Subcutaneous adipose tissue (tissue), 4 donors: Measurements from ENCODE around the gene SUSD4. TPM values are rescaled to one million over a fixed set of nuclear protein-coding genes. Genes with fewer than 3 reads are reported as not detected.

Source experiments
- total RNA-seq, 4 donors: library from RNA; depleted of rRNA; stranded (reverse); fragments of >200 nt; gene quantifications; one replicate each; pipeline ENCODE4 v1.1.0, GENCODE V29; 2016
- TF ChIP-seq, protein P1 (sequence below): fragments of 450-650 bp; IDR thresholded peaks from one replicate; pipeline ENCODE4 v1.5.1; 2016; ENCODE audit warnings: low read depth, mild to moderate bottlenecking, control low read depth, antibody characterized with exemption, moderate library complexity

The SUSD4 gene
- total RNA-seq, 4 donors from 2014 or later: 0.33 TPM; not detected in 3

- TF ChIP-seq, protein P1, sequence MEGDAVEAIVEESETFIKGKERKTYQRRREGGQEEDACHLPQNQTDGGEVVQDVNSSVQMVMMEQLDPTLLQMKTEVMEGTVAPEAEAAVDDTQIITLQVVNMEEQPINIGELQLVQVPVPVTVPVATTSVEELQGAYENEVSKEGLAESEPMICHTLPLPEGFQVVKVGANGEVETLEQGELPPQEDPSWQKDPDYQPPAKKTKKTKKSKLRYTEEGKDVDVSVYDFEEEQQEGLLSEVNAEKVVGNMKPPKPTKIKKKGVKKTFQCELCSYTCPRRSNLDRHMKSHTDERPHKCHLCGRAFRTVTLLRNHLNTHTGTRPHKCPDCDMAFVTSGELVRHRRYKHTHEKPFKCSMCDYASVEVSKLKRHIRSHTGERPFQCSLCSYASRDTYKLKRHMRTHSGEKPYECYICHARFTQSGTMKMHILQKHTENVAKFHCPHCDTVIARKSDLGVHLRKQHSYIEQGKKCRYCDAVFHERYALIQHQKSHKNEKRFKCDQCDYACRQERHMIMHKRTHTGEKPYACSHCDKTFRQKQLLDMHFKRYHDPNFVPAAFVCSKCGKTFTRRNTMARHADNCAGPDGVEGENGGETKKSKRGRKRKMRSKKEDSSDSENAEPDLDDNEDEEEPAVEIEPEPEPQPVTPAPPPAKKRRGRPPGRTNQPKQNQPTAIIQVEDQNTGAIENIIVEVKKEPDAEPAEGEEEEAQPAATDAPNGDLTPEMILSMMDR: no peak
Observed at GRCh38 chr1:223307544-223307943, 56.4 kb downstream of the SUSD4 start.

DNA sequence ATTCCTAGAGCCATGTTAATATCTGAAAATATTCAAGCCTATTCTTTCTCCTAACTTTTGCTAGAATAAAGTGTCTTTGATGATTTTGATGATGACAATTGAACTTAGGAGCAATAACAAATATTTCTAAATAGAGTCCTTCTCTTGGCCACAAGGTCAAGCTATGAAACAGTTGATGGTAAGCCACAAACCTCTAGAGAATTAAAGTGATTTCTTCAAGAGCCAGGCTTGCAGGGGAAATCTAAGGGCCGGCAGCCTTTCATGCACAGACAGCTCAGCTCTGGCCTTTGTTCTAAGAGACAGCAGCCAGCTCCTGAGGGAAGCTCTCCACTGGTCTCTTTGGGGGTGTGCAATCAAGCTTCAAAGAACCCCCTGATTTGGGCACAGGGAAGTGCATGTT is 59.0 kb downstream of the SUSD4 start:
- TF ChIP-seq, protein P1: no peak

DNA sequence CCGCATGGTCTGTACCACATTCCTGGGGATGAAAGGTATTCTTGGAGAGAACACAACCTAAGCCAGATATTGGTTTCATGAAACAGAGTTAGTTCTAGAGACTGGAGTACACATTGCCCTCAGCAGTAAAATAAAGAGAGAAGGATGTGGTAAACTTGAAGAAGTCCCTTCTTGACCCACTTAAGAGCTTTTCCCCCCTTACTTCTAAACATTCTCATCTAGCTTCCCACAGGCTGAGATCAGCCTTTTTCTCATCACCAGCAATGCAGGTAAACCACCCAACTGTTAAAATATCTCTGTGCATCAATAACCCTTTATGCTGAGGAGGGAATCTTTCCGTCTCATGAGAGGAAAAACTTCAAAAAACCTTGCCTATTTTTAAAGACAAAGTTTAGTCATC is 62.6 kb downstream of the SUSD4 start:
- TF ChIP-seq, protein P1: no peak

- TF ChIP-seq, protein P1: no peak
Observed at GRCh38 chr1:223299553-223299952, 64.4 kb downstream of the SUSD4 start.

GRCh38 chr1:223298701-223299100 is 65.3 kb downstream of the SUSD4 start:
- TF ChIP-seq, protein P1: no peak

- TF ChIP-seq, protein P1: no peak
Observed at GRCh38 chr1:223297800-223298199, 66.2 kb downstream of the SUSD4 start.

DNA sequence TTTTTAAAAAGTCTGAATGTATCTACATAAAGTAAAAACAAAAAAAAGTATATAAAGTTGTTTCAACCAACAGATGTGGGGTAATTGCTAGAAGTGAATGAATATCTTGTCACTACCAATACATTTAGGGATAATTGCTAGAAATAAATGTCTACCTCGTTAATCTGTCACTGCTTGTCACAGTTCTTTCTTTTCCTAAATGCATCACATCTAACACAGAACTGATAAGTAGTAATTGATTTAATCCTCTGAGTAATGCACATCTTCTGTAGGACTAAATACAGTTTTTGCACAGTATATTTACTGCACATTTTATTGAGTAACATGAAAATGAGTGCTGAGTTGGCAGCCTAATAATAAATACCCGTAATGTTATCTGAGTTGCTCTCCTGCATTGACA is 72.2 kb downstream of the SUSD4 start:
- TF ChIP-seq, protein P1: no peak

DNA sequence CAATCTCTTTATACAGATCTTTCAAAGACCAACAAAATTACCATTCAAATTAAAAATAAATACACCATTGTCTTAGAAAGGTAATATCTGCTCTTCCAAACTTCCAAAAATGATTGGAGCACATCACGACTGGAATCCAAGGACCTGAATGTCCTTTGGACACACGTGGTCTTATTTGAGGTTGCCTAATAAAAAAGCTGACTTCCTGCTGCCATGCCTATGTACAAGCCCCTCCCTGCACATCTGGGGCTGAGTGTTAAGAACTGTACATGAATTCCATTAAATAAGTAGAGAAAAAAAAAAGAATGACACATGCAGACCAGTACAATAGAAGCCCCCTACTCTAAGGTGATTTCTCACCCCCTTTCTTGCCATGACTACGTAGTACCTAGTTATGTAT is 73.6 kb downstream of the SUSD4 start:
- TF ChIP-seq, protein P1: no peak
